SIG-M5 treated with dmso at 0.1 percent for 504 hours (cell line): ENCODE data around the gene TPM1.

Experiments used
- DNase-seq: peaks from one replicate; lab custom pipeline; 2025; ENCODE audit not compliant: unreplicated experiment; lab: John Stamatoyannopoulos, UW

Gene TPM1

DNA sequence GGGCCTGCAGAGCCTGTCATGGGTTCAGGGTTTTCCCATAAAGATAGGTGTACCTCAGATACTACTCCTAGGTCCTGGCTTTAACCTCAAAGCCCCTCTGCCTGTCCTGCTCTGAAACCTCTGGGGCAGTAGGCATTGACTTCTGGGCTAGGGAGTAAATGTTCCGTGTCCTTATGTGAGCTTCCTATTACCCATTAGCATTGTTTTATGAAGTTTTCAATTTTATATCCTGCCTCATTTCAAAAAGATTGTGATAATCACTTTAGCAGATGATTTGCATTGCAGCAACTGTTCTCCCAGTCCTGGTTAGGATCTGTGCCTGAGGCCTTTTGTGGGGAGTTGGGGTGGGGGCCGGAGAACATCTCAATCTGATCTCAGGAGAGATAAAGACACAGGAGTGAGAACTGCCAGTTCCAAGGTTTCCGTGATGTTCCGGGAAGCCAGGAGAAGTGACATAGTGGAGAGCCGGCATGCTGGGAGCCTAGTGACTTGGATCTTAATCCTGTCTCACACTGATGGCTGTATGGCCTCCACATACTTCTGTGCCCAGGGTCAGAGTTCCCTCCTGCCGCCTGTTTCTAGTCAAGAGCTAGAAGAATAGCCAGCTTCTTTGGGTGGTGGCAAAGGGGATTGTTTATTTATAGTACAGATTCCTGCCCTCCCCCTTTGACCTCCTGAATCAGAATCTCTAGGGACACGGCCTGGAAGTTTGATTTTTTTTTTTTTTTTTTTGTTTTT lies 10.6 kb downstream of the TPM1 start:
- DNase-seq: no peak

DNA sequence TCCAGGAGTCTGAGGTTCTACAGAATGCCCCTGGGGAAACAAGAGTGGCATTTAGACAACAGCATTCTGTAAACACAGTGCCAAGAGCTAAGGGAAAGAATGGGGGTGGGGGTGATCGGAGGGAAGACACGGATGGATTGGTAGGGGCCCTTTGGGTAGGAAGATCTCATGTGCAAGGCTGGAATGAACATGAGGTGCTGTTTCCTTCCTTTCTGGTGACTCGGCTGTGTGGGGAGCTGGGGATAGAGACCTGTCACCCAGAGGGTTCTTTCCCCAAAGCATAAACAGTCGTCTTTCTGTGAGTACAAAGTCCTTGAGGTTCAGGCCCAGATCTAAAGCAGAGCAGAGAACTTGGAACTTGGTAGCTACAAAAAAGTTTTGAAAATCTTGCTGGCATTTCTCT lies 11.7 kb downstream of the TPM1 start:
- DNase-seq: no peak

DNA sequence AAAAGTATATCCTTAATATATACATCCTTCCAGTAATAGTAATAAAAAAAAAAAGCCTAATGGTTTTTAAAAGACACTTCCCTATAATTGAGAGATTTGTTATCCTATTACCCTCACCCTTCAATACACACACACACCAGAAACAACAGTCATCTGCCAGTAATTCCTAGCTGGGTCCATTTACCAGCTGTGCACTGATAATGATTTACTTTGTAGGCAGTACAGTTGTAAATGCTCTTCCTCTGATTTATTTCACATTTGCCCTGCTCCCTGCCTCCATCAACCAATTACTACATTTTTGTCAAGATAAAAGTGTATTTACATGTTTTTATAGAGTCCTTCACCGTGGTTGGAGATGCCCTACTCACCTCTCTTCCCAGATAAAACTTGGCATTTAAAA lies 12.4 kb downstream of the TPM1 start:
- DNase-seq: no peak

DNA sequence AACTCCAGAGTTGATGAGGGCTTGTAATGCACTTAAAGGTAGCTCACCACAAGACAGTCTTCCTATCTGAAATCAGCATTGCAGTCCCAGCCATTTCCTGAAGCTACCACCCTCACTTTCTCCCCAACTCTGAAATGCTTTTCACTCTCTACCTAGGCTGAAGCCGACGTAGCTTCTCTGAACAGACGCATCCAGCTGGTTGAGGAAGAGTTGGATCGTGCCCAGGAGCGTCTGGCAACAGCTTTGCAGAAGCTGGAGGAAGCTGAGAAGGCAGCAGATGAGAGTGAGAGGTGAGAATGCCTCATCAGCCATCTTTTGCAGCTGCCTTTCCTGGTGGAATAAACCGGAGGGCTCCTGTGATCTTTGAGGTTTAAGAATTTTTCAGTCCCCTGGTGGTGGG lies 14.3 kb downstream of the TPM1 start:
- no peak for DNase-seq

DNA sequence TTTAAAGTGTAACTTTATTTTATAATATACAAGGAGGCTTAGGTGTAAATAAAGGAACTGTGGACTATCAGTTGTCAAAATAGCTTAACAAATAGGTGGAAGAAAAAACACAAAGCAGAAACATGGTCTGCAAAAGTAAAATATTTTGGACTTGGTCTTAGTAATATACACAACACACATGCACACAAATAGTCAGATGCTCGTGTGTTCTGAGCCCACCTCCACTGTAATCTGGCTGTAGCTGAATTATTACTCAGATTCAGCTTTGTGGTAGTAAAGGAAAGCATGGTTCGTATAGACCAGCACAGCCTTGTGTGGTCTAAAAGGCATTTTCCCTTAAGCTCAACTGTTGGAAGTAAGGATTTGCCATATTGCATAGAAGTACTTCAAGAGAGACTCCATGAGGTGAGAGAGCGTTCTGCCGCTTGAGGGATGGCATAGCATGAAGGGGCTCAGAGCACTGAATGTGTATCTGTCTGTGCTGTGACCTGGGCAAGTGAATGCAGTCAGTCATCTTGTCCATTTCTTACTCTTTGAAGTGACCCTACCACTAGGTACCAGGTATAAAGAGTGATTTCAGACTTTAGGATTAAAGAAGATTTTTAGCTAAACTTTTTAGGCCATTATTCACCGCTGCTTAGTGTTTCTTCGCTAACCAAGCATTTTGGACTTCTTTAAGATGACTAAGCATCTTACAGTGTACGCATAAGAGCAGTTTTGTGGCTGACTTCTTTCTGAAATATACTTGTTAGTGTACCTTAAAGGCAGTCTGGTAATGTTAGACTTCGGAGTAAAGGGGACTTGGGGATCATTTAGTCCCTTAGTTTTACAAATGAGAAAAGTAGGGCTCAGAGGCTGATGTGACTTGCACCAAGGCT lies 15.2 kb downstream of the TPM1 start:
- DNase-seq: no peak

DNA sequence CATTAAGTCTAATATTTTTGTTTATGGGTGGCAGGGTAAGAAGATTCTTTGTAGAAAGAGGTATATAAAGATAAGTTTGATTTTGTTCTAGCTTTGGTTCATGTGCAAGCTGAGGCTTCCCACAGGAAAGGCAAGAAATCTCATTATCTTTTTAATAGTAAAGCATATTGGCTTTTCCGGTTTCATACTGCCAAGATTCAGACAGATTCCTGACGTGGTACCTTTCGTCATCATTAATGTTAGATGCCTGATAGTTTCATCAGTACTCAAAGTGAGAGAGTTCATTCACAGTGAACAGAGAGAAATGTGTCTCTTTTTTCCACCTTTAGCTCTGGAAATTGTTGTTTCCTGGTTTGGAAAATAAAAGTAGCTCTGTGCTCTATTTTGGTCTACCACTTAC lies 16.5 kb downstream of the TPM1 start:
- no peak for DNase-seq

DNA sequence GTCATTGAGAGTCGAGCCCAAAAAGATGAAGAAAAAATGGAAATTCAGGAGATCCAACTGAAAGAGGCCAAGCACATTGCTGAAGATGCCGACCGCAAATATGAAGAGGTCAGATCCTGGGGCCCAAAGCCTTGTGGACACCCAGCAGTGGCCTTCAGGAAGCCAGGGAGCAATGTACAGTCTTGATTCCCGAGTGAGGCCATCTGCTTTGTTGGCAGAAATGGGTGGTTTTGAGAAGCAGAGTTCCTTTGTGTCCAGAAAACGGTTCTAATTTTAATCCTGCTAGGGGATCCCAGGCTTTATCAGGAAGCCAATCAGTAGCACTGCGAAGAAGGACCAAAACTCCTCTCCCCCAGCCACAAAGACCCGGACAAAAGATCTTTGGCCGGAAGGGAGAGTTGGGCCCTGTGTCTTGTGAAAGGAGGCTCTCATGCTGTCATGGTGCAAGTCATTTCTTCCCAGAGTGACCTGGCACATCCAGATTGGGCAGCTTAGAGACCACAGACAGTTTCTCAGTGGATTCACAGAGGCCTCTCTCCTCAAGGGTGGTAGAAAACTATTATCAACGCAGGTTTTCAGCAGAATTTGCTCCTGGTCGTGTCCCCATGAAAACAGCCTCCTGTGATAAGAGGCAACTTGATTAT lies 17.1 kb downstream of the TPM1 start:
- DNase-seq: no peak

DNA sequence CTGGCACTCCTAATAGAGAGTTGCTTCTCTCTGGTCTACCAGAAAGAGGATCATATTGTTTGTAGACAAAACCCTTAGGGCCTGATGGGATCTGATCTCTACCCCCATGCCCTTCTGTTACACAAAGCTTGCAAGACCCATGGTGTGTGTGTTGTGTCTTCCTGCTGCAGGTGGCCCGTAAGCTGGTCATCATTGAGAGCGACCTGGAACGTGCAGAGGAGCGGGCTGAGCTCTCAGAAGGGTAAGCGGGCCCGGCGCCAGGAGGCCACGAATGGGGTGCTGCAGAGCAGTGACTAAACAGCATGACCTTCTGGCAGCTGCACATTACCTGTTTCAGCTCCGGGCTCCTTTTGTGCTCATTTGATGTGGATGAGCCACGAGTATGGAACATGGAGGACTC lies 18.2 kb downstream of the TPM1 start:
- no peak for DNase-seq

DNA sequence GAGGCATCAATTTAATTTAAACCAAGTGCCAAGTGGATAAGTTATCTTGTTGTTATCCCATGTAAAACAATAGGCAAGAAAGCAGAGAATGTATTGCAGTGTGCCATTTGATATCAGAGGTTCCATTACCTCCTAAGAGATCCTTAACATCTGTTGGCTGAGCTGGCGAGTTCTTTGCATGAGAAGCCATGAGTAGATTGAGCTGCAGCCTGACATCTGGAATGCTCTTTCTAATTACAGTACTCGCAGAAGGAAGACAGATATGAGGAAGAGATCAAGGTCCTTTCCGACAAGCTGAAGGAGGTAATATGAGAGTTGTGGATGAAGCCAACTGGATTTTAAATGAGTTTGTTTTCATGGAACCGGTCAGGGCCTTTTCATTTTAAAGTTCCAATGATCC lies 19.4 kb downstream of the TPM1 start:
- DNase-seq: no peak

DNA sequence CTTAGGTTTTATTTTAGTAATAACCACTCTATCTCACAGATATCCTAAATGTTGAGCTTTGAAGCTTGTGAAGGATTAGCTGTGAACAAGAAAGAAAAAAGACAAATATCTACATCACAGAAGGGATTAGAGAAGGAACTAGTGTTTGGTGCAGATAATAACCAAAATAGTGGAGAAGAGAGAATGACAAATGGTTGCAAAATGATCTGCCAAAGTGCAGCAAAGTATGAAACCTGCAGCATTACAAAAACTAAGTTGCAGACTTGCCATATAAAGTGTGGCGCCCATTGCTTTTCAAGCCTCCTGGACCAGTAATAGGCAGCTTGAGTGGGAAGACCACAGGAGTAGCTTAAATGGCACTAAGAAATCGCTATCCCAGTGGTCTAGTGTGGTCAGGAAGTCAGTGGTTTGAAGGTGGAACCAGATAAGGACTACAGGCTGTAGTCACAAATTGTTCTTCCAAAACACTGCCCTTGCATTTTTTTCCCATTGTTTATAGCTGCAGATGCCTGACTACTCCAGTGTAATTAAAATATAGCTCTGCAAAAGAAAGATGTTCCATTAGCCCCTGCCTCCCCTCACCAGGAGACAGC lies 20.7 kb downstream of the TPM1 start:
- no peak for DNase-seq

DNA sequence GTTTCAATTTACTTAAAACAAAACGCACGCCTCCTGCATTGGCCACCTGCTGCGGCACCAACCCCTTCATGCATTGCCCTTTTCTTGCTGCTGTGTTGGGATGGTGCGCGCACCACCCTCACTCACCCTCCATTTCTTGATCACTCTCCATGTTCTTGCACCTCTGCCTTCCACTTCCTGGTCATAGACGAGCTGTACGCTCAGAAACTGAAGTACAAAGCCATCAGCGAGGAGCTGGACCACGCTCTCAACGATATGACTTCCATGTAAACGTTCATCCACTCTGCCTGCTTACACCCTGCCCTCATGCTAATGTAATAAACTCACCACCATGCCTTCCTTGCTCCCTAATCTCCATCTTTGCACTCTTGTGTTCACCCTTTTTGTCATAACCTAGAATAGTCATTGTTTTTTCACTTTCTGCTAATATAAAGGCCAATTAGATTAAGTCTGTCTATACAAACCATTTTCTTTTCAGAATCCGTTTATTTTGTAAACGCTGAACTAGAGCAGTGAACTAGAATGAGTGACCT lies 21.4 kb downstream of the TPM1 start:
- DNase-seq: no peak

DNA sequence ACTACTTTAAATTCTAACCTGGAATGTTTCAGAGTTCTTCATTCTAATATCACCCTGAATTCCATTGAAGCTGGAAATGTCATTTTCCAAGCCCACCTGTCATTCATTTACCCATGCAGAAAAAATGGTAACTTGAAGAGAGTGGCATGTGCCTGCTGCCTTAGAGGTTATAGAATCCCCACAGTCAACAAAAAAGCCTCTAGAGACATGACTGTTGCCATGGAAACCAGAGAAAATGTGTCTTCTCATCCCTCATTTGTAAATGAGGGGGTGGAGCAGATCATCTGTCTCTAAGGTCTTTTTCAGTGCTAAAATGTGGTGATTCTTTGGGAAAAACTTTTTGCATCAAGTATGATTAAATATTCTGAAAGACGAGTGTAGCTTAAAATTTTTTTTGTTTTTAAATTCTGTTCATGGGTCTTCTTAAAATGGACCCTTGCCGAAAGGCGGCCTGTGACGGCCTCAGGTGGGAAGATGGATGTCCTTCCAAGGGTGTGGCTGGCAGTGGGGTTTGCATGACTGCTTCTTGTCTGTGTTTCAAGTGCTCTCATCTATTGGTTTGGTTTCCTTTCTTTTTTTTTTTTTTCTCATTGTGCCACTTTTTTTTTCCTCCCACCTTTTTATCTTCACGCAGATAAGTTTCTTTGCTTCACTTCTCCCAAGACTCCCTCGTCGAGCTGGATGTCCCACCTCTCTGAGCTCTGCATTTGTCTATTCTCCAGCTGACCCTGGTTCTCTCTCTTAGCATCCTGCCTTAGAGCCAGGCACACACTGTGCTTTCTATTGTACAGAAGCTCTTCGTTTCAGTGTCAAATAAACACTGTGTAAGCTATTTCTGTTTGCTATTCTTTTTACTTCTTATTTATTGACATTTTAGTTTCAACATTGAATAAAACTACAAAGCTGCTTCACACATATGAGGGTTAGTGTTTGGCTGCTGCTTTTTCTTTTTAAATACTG lies 23.0 kb downstream of the TPM1 start:
- no peak for DNase-seq

DNA sequence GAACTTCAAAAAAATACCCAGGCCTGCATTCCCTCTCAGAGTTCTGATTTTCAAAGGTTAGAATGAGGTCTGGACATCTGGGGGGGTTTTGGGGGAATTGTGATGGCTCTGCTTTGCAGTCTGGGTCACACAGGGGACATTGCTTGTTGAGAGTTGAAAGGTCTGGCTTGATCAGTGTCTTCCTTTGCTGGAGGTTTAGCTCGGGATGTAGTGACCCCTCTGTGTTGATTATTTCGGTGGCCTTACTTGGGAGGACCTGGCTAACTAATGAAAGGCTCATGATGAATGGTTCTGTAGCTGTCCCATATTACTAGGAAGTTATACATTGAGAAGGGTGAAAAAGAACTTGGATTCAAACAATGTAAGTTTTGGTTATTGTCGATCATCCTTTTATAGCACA lies 23.7 kb downstream of the TPM1 start:
- no peak for DNase-seq

DNA sequence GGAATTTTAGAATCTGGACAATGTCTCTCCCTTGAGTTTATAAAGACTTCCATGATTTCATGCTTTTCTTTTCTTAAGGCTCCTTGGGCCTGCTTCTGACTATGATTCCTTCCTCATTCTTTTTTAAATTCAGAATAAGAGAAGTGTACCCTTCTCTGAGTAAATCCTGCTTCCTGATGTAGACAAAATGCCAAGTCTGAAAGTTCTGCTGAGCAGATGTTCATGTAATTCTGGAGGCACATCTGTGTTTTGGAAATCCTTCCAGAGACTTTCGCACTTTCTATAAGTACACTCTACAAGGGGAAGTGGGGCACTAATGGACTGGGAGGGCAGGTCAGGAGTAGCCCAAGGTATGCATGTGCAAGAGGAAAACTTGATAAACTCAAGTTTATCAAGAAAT lies 24.8 kb downstream of the TPM1 start:
- no peak for DNase-seq

DNA sequence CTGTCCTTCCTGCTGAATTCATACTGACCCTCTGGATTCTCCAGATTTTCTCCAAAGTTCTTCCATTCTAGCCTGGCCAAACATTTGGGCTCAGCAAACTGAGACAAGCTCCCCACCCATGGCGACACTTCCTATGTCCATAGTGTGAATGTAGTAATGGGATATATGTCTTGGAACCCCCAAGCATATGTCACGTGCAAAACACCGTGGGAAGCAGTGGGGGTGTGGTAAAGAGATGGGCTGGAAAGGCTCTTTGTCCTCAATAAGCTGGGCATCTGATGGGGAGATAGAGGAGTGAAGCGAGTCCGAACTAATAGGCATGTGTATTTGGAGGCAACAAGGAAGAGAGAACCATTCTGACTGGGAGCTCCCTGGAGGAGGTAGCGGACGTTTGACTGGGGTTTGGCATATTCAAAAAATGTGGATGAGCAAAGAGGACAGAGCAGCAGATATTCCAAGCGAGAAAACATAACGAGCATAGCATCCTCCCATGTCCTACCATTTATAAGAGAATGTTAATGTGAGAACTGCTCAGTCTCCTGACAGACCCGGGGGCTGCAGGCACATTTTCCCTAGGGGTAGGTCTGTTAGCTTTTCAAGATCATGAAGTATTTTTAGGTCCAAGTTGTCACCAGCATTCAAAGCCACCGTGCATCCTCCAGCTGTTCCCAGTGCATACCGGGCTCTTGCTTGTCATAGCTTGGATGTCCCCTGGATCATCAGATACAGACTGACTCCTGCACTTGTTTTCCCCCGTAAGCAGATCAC lies 25.6 kb downstream of the TPM1 start:
- DNase-seq: no peak

DNA sequence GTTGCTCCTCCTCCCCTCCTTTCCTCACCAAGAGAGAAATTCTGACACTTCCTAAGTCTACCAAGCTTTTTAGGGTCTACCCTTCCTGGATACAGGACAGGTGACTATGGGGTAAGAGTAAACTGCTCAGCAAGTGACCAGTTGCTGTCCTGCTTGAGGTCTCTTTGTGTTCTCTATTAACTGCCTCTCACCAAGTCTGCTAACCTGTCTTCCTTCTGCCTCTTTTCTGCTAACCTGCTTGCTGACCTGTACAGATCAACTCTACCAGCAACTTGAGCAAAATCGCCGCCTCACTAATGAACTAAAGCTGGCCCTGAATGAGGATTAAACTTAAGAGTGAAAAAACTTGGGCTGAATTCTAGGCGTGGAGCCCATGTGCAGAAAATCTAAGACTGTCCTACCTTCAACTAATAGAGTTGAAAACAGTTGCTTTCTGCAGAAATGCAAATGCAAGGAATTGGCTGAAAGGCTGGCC lies 27.1 kb downstream of the TPM1 start:
- no peak for DNase-seq

DNA sequence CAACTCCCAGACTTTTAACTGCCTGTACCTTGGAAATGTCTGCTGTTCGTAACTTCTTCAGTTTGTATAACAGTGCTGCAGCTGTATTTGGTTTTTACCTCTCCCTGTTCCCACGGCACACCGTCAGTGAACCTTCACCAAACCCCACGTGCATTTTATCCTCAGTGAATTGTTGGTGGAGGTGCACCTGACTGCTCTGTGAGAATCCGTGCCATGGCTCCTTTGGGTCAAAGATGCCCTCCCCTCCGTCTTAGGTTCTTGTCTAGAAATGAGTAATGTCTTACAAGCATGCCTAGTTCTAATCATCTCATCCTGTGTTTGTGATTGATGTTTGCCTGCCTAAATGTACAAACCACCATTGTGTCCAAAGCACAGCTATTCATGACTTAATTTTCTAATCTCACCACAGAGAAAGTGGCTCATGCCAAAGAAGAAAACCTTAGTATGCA lies 28.2 kb downstream of the TPM1 start:
- no peak for DNase-seq

DNA sequence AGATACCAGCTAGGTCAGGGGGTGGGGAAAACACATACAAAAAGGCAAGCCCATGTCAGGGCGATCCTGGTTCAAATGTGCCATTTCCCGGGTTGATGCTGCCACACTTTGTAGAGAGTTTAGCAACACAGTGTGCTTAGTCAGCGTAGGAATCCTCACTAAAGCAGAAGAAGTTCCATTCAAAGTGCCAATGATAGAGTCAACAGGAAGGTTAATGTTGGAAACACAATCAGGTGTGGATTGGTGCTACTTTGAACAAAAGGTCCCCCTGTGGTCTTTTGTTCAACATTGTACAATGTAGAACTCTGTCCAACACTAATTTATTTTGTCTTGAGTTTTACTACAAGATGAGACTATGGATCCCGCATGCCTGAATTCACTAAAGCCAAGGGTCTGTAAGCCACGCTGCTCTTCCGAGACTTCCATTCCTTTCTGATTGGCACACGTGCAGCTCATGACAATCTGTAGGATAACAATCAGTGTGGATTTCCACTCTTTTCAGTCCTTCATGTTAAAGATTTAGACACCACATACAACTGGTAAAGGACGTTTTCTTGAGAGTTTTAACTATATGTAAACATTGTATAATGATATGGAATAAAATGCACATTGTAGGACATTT lies 28.9 kb downstream of the TPM1 start:
- no peak for DNase-seq
